K562 (cell line): Measurements from ENCODE around the gene BUB3. TPM values are rescaled to one million over a fixed set of nuclear protein-coding genes. Genes with fewer than 3 reads are reported as not detected.

Experiments used
- BRCA1 ChIP-seq, 2 experiments: fragments of 450-650 bp in 1 of 2; sonication (generic) in 1 of 2; formaldehyde crosslinking in 1 of 2; IDR thresholded peaks; 2 replicates each; pipeline versions ENCODE4 v1.5.0 to v1.6.1; 2017 to 2020; ENCODE audit warnings: mild to moderate bottlenecking in 1 of 2, missing genetic modification reagents in 1 of 2
- CBFB ChIP-seq: sonication (generic); formaldehyde crosslinking; IDR thresholded peaks from 2 replicates; pipeline ENCODE4 v1.4.0; 2020; ENCODE audit warnings: mild to moderate bottlenecking, missing genetic modification reagents
- EP300 ChIP-seq: IDR thresholded peaks from 2 replicates; pipeline ENCODE4 v1.6.1; 2012; ENCODE audit warnings: low read length, improper control_type of control experiment
- LARP7 ChIP-seq: fragments of 450-650 bp; IDR thresholded peaks from 2 replicates; pipeline ENCODE4 v1.6.1; 2016
- ZNF197 ChIP-seq: fragments of 200-800 bp; sonication (Bioruptor generic); IDR thresholded peaks from 2 replicates; pipeline ENCODE4 v1.6.1; 2016; ENCODE audit warnings: low read depth, missing genetic modification characterization, missing compliant biosample characterization
- polyA plus RNA-seq, 8 experiments: library from polyadenylated mRNA; depleted of rRNA in 4 of 8; stranded (reverse) in 5 of 8; unstranded in 3 of 8; fragments of >200 nt; fragmentation: Nextera tagmentation in 2 of 8; fragmentation: Illumina TruSeq in 1 of 8; extraction: Ambion mirVana in 2 of 8; extraction: Trizol in 1 of 8; gene quantifications; 2 replicates each; pipeline versions ENCODE4 v1.2.1 to v1.2.3, GENCODE V29; 2011 to 2014; ENCODE audit warnings: inconsistent platforms in 1 of 8, missing spikeins in 1 of 8
- total RNA-seq, 7 experiments: library from RNA; depleted of rRNA in 6 of 7; stranded (reverse); fragments of >200 nt in 6 of 7; fragmentation: Illumina TruSeq in 2 of 7; extraction: Trizol in 2 of 7; gene quantifications; 2 replicates each; pipeline versions ENCODE4 v1.2.1 to v1.2.3, GENCODE V29; 2011 to 2021; ENCODE audit warnings: low replicate concordance in 1 of 7
- TF ChIP-seq, protein P1 (sequence below): fragments of 200-600 bp; sonication (generic); IDR thresholded peaks from one replicate; pipeline ENCODE4 v1.6.1; 2012; ENCODE audit warnings: mild to moderate bottlenecking, low read depth, low read length, inconsistent platforms
- TF ChIP-seq, protein P2 (sequence below), 2 experiments: fragments of 450-650 bp in 1 of 2; sonication (generic) in 1 of 2; formaldehyde crosslinking in 1 of 2; IDR thresholded peaks; 2 replicates each; pipeline versions ENCODE4 v1.7.1 to v1.9.0; 2016 to 2022; ENCODE audit warnings: inconsistent platforms in 1 of 2, mild to moderate bottlenecking in 1 of 2, missing genetic modification reagents in 1 of 2

Gene BUB3
- total and polyA plus RNA-seq, 9 of the 15 experiments (the other 6 are each of a cell fraction or from before 2014, with no cell fraction given) = 167 to 761 (median 225) TPM

DNA sequence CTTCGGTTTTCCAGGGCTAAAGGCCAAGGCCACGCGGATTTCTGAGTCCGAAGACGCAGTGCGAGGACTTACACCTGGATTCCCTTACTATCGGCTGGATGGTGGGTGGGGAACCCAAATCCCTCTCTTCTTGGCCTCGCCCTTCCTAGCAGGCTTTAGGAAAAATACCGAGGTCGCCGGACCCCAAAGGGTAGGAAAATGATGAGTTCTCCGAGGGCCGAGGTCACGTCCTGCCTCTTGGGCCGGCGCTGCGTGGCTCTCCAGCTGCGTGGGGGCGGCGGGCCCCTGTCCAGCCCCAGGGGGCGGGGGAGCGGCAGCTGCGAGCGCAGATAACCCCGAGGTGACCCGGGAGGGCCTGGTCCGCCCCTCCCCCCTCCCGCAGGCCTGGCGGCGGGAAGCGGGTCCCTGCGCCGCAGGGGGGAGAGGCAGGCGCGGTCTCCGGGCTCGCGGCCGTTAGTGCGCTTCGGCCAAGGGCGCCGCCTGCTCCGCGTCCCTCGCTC is 19.2 kb upstream of the BUB3 start (continued):
- TF ChIP-seq, protein P1, sequence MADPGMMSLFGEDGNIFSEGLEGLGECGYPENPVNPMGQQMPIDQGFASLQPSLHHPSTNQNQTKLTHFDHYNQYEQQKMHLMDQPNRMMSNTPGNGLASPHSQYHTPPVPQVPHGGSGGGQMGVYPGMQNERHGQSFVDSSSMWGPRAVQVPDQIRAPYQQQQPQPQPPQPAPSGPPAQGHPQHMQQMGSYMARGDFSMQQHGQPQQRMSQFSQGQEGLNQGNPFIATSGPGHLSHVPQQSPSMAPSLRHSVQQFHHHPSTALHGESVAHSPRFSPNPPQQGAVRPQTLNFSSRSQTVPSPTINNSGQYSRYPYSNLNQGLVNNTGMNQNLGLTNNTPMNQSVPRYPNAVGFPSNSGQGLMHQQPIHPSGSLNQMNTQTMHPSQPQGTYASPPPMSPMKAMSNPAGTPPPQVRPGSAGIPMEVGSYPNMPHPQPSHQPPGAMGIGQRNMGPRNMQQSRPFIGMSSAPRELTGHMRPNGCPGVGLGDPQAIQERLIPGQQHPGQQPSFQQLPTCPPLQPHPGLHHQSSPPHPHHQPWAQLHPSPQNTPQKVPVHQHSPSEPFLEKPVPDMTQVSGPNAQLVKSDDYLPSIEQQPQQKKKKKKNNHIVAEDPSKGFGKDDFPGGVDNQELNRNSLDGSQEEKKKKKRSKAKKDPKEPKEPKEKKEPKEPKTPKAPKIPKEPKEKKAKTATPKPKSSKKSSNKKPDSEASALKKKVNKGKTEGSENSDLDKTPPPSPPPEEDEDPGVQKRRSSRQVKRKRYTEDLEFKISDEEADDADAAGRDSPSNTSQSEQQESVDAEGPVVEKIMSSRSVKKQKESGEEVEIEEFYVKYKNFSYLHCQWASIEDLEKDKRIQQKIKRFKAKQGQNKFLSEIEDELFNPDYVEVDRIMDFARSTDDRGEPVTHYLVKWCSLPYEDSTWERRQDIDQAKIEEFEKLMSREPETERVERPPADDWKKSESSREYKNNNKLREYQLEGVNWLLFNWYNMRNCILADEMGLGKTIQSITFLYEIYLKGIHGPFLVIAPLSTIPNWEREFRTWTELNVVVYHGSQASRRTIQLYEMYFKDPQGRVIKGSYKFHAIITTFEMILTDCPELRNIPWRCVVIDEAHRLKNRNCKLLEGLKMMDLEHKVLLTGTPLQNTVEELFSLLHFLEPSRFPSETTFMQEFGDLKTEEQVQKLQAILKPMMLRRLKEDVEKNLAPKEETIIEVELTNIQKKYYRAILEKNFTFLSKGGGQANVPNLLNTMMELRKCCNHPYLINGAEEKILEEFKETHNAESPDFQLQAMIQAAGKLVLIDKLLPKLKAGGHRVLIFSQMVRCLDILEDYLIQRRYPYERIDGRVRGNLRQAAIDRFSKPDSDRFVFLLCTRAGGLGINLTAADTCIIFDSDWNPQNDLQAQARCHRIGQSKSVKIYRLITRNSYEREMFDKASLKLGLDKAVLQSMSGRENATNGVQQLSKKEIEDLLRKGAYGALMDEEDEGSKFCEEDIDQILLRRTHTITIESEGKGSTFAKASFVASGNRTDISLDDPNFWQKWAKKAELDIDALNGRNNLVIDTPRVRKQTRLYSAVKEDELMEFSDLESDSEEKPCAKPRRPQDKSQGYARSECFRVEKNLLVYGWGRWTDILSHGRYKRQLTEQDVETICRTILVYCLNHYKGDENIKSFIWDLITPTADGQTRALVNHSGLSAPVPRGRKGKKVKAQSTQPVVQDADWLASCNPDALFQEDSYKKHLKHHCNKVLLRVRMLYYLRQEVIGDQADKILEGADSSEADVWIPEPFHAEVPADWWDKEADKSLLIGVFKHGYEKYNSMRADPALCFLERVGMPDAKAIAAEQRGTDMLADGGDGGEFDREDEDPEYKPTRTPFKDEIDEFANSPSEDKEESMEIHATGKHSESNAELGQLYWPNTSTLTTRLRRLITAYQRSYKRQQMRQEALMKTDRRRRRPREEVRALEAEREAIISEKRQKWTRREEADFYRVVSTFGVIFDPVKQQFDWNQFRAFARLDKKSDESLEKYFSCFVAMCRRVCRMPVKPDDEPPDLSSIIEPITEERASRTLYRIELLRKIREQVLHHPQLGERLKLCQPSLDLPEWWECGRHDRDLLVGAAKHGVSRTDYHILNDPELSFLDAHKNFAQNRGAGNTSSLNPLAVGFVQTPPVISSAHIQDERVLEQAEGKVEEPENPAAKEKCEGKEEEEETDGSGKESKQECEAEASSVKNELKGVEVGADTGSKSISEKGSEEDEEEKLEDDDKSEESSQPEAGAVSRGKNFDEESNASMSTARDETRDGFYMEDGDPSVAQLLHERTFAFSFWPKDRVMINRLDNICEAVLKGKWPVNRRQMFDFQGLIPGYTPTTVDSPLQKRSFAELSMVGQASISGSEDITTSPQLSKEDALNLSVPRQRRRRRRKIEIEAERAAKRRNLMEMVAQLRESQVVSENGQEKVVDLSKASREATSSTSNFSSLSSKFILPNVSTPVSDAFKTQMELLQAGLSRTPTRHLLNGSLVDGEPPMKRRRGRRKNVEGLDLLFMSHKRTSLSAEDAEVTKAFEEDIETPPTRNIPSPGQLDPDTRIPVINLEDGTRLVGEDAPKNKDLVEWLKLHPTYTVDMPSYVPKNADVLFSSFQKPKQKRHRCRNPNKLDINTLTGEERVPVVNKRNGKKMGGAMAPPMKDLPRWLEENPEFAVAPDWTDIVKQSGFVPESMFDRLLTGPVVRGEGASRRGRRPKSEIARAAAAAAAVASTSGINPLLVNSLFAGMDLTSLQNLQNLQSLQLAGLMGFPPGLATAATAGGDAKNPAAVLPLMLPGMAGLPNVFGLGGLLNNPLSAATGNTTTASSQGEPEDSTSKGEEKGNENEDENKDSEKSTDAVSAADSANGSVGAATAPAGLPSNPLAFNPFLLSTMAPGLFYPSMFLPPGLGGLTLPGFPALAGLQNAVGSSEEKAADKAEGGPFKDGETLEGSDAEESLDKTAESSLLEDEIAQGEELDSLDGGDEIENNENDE = no peak
- TF ChIP-seq ZNF197 (CRISPR knock-in tag) = 0 out of 2 replicates have a peak, but pooled peaks have one; percentile 71
- peak; percentile 94 for TF ChIP-seq EP300
- TF ChIP-seq, protein P2, sequence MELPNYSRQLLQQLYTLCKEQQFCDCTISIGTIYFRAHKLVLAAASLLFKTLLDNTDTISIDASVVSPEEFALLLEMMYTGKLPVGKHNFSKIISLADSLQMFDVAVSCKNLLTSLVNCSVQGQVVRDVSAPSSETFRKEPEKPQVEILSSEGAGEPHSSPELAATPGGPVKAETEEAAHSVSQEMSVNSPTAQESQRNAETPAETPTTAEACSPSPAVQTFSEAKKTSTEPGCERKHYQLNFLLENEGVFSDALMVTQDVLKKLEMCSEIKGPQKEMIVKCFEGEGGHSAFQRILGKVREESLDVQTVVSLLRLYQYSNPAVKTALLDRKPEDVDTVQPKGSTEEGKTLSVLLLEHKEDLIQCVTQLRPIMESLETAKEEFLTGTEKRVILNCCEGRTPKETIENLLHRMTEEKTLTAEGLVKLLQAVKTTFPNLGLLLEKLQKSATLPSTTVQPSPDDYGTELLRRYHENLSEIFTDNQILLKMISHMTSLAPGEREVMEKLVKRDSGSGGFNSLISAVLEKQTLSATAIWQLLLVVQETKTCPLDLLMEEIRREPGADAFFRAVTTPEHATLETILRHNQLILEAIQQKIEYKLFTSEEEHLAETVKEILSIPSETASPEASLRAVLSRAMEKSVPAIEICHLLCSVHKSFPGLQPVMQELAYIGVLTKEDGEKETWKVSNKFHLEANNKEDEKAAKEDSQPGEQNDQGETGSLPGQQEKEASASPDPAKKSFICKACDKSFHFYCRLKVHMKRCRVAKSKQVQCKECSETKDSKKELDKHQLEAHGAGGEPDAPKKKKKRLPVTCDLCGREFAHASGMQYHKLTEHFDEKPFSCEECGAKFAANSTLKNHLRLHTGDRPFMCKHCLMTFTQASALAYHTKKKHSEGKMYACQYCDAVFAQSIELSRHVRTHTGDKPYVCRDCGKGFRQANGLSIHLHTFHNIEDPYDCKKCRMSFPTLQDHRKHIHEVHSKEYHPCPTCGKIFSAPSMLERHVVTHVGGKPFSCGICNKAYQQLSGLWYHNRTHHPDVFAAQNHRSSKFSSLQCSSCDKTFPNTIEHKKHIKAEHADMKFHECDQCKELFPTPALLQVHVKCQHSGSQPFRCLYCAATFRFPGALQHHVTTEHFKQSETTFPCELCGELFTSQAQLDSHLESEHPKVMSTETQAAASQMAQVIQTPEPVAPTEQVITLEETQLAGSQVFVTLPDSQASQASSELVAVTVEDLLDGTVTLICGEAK (IDR thresholded peaks at IDR 0.05) = no peak
- TF ChIP-seq, protein P2 (CRISPR knock-in tag; IDR thresholded peaks at IDR 0.05) = no peak
- no peak for TF ChIP-seq CBFB (CRISPR knock-in tag)
- TF ChIP-seq LARP7 = no peak
- TF ChIP-seq BRCA1 (IDR thresholded peaks at IDR 0.05) = no peak
- no peak for TF ChIP-seq BRCA1 (CRISPR knock-in tag; IDR thresholded peaks at IDR 0.05)
